ENCODE results near the gene ARAF.
A peak's percentile ranks its signal among the peaks of the same experiment; 100 is the strongest.

Gene ARAF

DNA sequence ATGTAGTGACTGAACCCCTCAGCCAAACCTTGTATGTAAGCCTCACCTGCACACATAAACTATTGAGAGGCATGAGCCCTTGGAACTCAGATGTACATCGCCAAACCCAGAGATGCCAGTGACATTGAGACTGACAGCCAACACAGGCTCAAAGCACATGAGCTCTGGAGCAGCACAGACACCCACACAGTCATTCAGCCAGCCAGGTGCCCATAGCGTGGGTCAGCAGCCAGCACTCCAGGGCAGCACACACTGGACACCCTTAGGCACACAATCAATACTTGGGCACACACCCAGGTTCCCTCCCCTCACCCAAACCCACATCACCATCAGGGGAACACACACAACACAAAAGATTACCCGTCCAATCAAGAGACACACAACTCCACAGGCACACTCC, 16.9 kb downstream of the ARAF start:
- Histone ChIP-seq H3K4me3 (ENCODE audit: low read length in 2 of 2) (no peak overlapping the region), H3K9me3 (replicated peaks in 1 of 2; ENCODE audit: control insufficient read depth in 2 of 2, insufficient read depth in 1 of 2, low read depth in 1 of 2, low read length in 2 of 2) (no peaks in the 10 kb centered on the region), H3K4me2 (ENCODE audit: insufficient read depth, low read length, poor library complexity, severe bottlenecking) (no peak overlapping the region), H3K27ac (replicated peaks; ENCODE audit: low read length) (no peak overlapping the region), H3K36me3 (replicated peaks in 1 of 2; ENCODE audit: control insufficient read depth in 2 of 2, insufficient read depth in 2 of 2, low read length in 2 of 2) (no peaks in the 10 kb centered on the region), H3K4ac (ENCODE audit: low read length) (no peak overlapping the region), H2AK5ac (ENCODE audit: low read depth, low read length) (no peak overlapping the region), H2AFZ (ENCODE audit: low read length) (no peak overlapping the region), H3K23ac (ENCODE audit: low read depth, low read length, poor library complexity) (no peak overlapping the region), H2BK5ac (ENCODE audit: low read length) (no peak overlapping the region), H2BK12ac (ENCODE audit: low read length) (no peak overlapping the region), H3K18ac (ENCODE audit: low read length) (no peak overlapping the region), H4K91ac (ENCODE audit: low read depth, low read length, poor library complexity) (no peak overlapping the region), H3K14ac (ENCODE audit: low read length) (no peak overlapping the region), H4K8ac (ENCODE audit: low read depth, low read length) (no peak overlapping the region), H3K79me1 (ENCODE audit: low read depth, low read length) (peaks cover 2% of the 10 kb centered on the region), H3K27me3 (ENCODE audit: control insufficient read depth in 3 of 3, insufficient read depth in 3 of 3, low read depth in 1 of 3, low read length in 3 of 3) (no peaks in the 10 kb centered on the region), H2BK15ac (ENCODE audit: low read length) (no peak overlapping the region), H3K9ac (ENCODE audit: low read depth, low read length, poor library complexity) (peak overlapping the region; percentile 21), H2BK120ac (ENCODE audit: low read depth, low read length) (no peak overlapping the region), H3K4me1 (ENCODE audit: control insufficient read depth in 2 of 2, insufficient read depth in 1 of 2, low read depth in 1 of 2, low read length in 2 of 2) (peaks cover 0 to 11% of the 10 kb centered on the region in 2 donors)
- no peak for DNase-seq (ENCODE audit: low spot score)
- no CpG with 5 or more reads among the region's 3 CpGs for WGBS, 2 donors (ENCODE audit: extremely low coverage in 2 of 2, insufficient read length in 2 of 2, insufficient replicate concordance in 1 of 2)

DNA sequence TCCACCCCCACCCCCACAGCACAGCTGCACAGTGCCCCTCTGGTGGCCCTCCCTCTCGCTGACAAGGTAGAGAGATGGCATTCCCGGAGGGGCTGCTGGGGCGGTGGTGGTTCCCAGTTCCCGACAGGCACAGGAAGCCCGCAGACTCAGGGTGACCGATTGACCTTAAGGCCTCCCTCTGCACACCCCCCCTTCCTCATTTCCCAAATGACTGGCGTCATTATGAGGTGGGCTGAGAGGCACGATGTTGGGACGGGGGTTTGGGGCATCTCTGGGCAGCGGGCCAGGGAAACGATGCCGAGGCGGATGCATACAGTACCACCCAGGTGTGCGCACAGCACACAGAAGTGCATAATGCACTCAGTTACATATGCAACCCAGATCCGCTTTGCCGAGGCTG, 17.7 kb downstream of the ARAF start:
- Histone ChIP-seq H2BK120ac (ENCODE audit: low read depth, low read length) (no peak overlapping the region), H4K8ac (ENCODE audit: low read depth, low read length) (no peak overlapping the region), H3K4me1 (ENCODE audit: control insufficient read depth in 2 of 2, insufficient read depth in 1 of 2, low read depth in 1 of 2, low read length in 2 of 2) (peaks cover 0 to 5% of the 10 kb centered on the region in 2 donors), H3K27ac (replicated peaks; ENCODE audit: low read length) (no peak overlapping the region), H3K4me2 (ENCODE audit: insufficient read depth, low read length, poor library complexity, severe bottlenecking) (no peak overlapping the region), H2BK15ac (ENCODE audit: low read length) (no peak overlapping the region), H4K91ac (ENCODE audit: low read depth, low read length, poor library complexity) (no peak overlapping the region), H3K14ac (ENCODE audit: low read length) (no peak overlapping the region), H2AK5ac (ENCODE audit: low read depth, low read length) (no peak overlapping the region), H3K79me1 (ENCODE audit: low read depth, low read length) (peaks cover 2% of the 10 kb centered on the region), H3K36me3 (replicated peaks in 1 of 2; ENCODE audit: control insufficient read depth in 2 of 2, insufficient read depth in 2 of 2, low read length in 2 of 2) (no peaks in the 10 kb centered on the region), H3K4ac (ENCODE audit: low read length) (no peak overlapping the region), H3K9ac (ENCODE audit: low read depth, low read length, poor library complexity) (peak overlapping the region; percentile 21), H3K9me3 (replicated peaks in 1 of 2; ENCODE audit: control insufficient read depth in 2 of 2, insufficient read depth in 1 of 2, low read depth in 1 of 2, low read length in 2 of 2) (no peaks in the 10 kb centered on the region), H3K4me3 (ENCODE audit: low read length in 2 of 2) (no peak overlapping the region), H2AFZ (ENCODE audit: low read length) (no peak overlapping the region), H3K23ac (ENCODE audit: low read depth, low read length, poor library complexity) (no peak overlapping the region), H3K27me3 (ENCODE audit: control insufficient read depth in 3 of 3, insufficient read depth in 3 of 3, low read depth in 1 of 3, low read length in 3 of 3) (no peaks in the 10 kb centered on the region), H2BK5ac (ENCODE audit: low read length) (no peak overlapping the region), H2BK12ac (ENCODE audit: low read length) (no peak overlapping the region), H3K18ac (ENCODE audit: low read length) (no peak overlapping the region)
- no CpG with 5 or more reads among the region's 16 CpGs for WGBS, 2 donors (ENCODE audit: extremely low coverage in 2 of 2, insufficient read length in 2 of 2, insufficient replicate concordance in 1 of 2)
- DNase-seq (ENCODE audit: low spot score), result no peak

DNA sequence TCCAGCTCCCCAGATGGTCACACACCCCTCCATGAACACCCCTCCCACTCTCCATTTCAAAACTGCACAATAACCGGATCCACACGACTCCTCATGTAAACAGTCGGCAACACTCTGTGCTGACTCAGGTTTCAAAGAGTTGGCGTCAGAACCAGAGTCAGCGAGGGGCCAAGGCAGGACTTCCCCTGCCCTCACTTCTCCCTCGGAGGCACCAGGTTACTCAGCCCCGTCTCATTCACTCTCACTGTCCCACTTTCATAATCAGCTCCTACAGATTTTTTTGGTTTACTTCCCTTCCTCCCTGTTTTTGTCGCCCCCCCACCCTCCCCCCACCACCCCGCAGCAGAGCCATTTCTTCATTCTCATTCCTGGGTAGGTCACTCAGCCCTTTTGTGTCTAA, 18.5 kb downstream of the ARAF start:
- Histone ChIP-seq H3K27ac (replicated peaks; ENCODE audit: low read length) (no peak overlapping the region), H3K4ac (ENCODE audit: low read length) (no peak overlapping the region), H2BK120ac (ENCODE audit: low read depth, low read length) (no peak overlapping the region), H3K27me3 (ENCODE audit: control insufficient read depth in 3 of 3, insufficient read depth in 3 of 3, low read depth in 1 of 3, low read length in 3 of 3) (peaks cover 0 to under 1% (median 0%) of the 10 kb centered on the region in 3 experiments), H2BK12ac (ENCODE audit: low read length) (no peak overlapping the region), H4K8ac (ENCODE audit: low read depth, low read length) (no peak overlapping the region), H2BK5ac (ENCODE audit: low read length) (no peak overlapping the region), H3K9me3 (replicated peaks in 1 of 2; ENCODE audit: control insufficient read depth in 2 of 2, insufficient read depth in 1 of 2, low read depth in 1 of 2, low read length in 2 of 2) (no peaks in the 10 kb centered on the region), H3K23ac (ENCODE audit: low read depth, low read length, poor library complexity) (no peak overlapping the region), H3K4me2 (ENCODE audit: insufficient read depth, low read length, poor library complexity, severe bottlenecking) (no peak overlapping the region), H3K9ac (ENCODE audit: low read depth, low read length, poor library complexity) (no peak overlapping the region), H2AK5ac (ENCODE audit: low read depth, low read length) (no peak overlapping the region), H3K18ac (ENCODE audit: low read length) (no peak overlapping the region), H2AFZ (ENCODE audit: low read length) (no peak overlapping the region), H3K4me1 (ENCODE audit: control insufficient read depth in 2 of 2, insufficient read depth in 1 of 2, low read depth in 1 of 2, low read length in 2 of 2) (peaks cover 0 to 5% of the 10 kb centered on the region in 2 donors), H3K79me1 (ENCODE audit: low read depth, low read length) (no peaks in the 10 kb centered on the region), H2BK15ac (ENCODE audit: low read length) (no peak overlapping the region), H4K91ac (ENCODE audit: low read depth, low read length, poor library complexity) (no peak overlapping the region), H3K14ac (ENCODE audit: low read length) (no peak overlapping the region), H3K36me3 (replicated peaks in 1 of 2; ENCODE audit: control insufficient read depth in 2 of 2, insufficient read depth in 2 of 2, low read length in 2 of 2) (peaks cover 0 to 1% of the 10 kb centered on the region in 2 donors), H3K4me3 (ENCODE audit: low read length in 2 of 2) (no peak overlapping the region)
- no CpG with 5 or more reads among the region's 9 CpGs for WGBS, 2 donors (ENCODE audit: extremely low coverage in 2 of 2, insufficient read length in 2 of 2, insufficient replicate concordance in 1 of 2)
- no peak for DNase-seq (ENCODE audit: low spot score)

DNA sequence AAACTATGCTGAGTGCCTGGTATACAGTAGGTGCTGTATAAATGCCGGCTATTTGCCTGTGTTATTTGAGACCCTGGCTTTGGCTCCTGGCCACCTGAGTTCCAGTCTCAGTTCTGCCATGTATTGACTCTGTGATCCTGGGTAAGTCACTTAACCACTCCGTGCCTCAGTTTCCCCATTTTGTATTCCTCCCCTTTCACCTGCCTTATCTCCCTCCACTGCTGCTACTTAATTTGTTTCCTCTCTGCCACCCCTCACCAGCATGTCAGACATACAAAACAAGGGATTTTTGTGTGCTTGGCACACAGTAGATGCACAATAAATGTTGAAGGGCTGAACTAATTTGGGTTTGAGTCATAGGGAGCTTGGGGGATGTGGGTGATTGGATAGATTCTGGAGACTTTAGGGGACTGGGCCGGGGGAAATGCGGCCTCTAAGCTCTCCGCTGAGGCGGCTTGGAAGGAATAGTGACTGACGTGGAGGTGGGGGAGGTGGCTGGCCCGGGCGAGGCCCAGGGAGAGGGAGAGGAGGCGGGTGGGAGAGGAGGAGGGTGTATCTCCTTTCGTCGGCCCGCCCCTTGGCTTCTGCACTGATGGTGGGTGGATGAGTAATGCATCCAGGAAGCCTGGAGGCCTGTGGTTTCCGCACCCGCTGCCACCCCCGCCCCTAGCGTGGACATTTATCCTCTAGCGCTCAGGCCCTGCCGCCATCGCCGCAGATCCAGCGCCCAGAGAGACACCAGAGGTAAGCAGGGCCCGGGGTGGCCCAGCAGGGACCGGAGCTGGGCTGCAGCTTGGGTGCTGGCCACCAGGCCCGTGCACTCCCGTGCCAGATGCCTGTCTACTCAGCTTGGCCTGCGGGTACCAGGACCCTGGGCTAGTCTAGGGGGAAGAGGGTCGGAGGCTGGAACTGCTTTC, 21.0 kb downstream of the ARAF start, which contains the start of gene TIMP1:
TIMP1 (plus strand) TSS at position 706 of the 917 bp plus-strand sequence. CDS start 980 bp downstream, outside the sequence.
- peak within 1 kb of the TSS; percentile 98 for H4K8ac ChIP-seq (ENCODE audit: low read depth, low read length)
- peak within 1 kb of the TSS; percentile 91 for H3K18ac ChIP-seq (ENCODE audit: low read length)
- H2BK15ac ChIP-seq (ENCODE audit: low read length), result no peak within 1 kb of the TSS
- no peak within 1 kb of the TSS for H2BK120ac ChIP-seq (ENCODE audit: low read depth, low read length)
- peak within 1 kb of the TSS; percentile 77 for H3K9ac ChIP-seq (ENCODE audit: low read depth, low read length, poor library complexity)
- H3K27ac ChIP-seq (replicated peaks; ENCODE audit: low read length), result no peak within 1 kb of the TSS
- H3K36me3 ChIP-seq (replicated peaks in 1 of 2; ENCODE audit: control insufficient read depth in 2 of 2, insufficient read depth in 2 of 2, low read length in 2 of 2), result peaks cover 0 to 18% of the 10 kb centered on the region in 2 donors
- no peak within 1 kb of the TSS for H3K23ac ChIP-seq (ENCODE audit: low read depth, low read length, poor library complexity)
- peak within 1 kb of the TSS; percentile 88 for H2AFZ ChIP-seq (ENCODE audit: low read length)
- H3K4me3 ChIP-seq (ENCODE audit: low read length in 2 of 2), result peak within 1 kb of the TSS; percentile 58 to 84
- WGBS, 2 donors (ENCODE audit: extremely low coverage in 2 of 2, insufficient read length in 2 of 2, insufficient replicate concordance in 1 of 2), result no CpG with 5 or more reads among the region's 28 CpGs
- H3K4ac ChIP-seq (ENCODE audit: low read length), result no peak within 1 kb of the TSS
- peaks cover 0 to 3% (median 0%) of the 10 kb centered on the region in 3 experiments for H3K27me3 ChIP-seq (ENCODE audit: control insufficient read depth in 3 of 3, insufficient read depth in 3 of 3, low read depth in 1 of 3, low read length in 3 of 3)
- H2BK12ac ChIP-seq (ENCODE audit: low read length), result no peak within 1 kb of the TSS
- no peak within 1 kb of the TSS for H2AK5ac ChIP-seq (ENCODE audit: low read depth, low read length)
- no peak within 1 kb of the TSS for H3K14ac ChIP-seq (ENCODE audit: low read length)
- no peaks in the 10 kb centered on the region for H3K79me1 ChIP-seq (ENCODE audit: low read depth, low read length)
- no peaks in the 10 kb centered on the region for H3K9me3 ChIP-seq (replicated peaks in 1 of 2; ENCODE audit: control insufficient read depth in 2 of 2, insufficient read depth in 1 of 2, low read depth in 1 of 2, low read length in 2 of 2)
- no peaks in the 10 kb centered on the region for H3K4me1 ChIP-seq (ENCODE audit: control insufficient read depth in 2 of 2, insufficient read depth in 1 of 2, low read depth in 1 of 2, low read length in 2 of 2)
- H4K91ac ChIP-seq (ENCODE audit: low read depth, low read length, poor library complexity), result no peak within 1 kb of the TSS
- H2BK5ac ChIP-seq (ENCODE audit: low read length), result no peak within 1 kb of the TSS
- peak; percentile 56 for DNase-seq (ENCODE audit: low spot score)
- H3K4me2 ChIP-seq (ENCODE audit: insufficient read depth, low read length, poor library complexity, severe bottlenecking), result peak within 1 kb of the TSS; percentile 25
